ENCODE results near the gene IZUMO4. TPM values are rescaled to one million over a fixed set of nuclear protein-coding genes. Genes with fewer than 3 reads are reported as not detected.

The IZUMO4 gene
- total RNA-seq, 1 donor from 2014 or later, result not detected

DNA sequence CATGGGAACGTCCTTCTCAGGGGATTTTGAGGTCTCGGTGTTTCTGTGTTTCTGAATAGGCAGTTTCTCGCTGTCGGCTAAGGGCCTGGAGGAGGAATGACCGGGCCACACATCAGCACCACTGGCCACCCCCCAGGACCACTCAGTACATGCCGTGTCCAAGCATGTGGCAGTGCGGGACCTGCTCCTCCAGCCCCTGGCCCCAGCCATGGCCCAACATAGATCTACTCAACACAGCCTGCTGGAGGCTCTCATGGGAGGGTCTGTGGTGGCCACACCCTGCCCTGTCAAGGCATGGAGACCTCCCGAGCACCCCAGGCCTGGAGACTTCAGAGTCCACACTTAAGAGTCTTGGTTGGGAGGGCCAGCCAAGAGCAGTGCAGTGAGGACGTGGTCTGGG lies 17.5 kb downstream of the IZUMO4 start:
- Histone ChIP-seq H3K36me3 (no peaks in the 10 kb centered on the region), H3K4me3 (no peak overlapping the region), H2AFZ (replicated peaks) (no peak overlapping the region), H3K4me1 (no peaks in the 10 kb centered on the region), H3K79me2 (ENCODE audit: low read depth) (no peaks in the 10 kb centered on the region), H3K9me3 (ENCODE audit: low read depth) (no peaks in the 10 kb centered on the region), H3K27me3 (no peaks in the 10 kb centered on the region), H3K9ac (no peak overlapping the region), H3F3A (ENCODE audit: low read depth) (no peaks in the 10 kb centered on the region), H4K20me1 (ENCODE audit: low read depth) (peaks cover 4% of the 10 kb centered on the region), H3K4me2 (no peak overlapping the region), H3K27ac (no peak overlapping the region)
- TF ChIP-seq EZH2phosphoT487 (IDR thresholded peaks at IDR 0.05), result no peak
- TF ChIP-seq, protein P1, sequence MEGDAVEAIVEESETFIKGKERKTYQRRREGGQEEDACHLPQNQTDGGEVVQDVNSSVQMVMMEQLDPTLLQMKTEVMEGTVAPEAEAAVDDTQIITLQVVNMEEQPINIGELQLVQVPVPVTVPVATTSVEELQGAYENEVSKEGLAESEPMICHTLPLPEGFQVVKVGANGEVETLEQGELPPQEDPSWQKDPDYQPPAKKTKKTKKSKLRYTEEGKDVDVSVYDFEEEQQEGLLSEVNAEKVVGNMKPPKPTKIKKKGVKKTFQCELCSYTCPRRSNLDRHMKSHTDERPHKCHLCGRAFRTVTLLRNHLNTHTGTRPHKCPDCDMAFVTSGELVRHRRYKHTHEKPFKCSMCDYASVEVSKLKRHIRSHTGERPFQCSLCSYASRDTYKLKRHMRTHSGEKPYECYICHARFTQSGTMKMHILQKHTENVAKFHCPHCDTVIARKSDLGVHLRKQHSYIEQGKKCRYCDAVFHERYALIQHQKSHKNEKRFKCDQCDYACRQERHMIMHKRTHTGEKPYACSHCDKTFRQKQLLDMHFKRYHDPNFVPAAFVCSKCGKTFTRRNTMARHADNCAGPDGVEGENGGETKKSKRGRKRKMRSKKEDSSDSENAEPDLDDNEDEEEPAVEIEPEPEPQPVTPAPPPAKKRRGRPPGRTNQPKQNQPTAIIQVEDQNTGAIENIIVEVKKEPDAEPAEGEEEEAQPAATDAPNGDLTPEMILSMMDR (IDR thresholded peaks at IDR 0.05), result no peak
- TF ChIP-seq EZH2 (IDR thresholded peaks at IDR 0.05), result no peak
- Mint-ChIP-seq H3K4me3 (no peak overlapping the region), H3K27me3 (ENCODE audit: insufficient read depth, low read depth) (peaks cover 3% of the 10 kb centered on the region), H3K4me1 (no peaks in the 10 kb centered on the region), H3K27ac (no peak overlapping the region), H3K36me3 (peaks cover 18% of the 10 kb centered on the region), H3K9me3 (no peaks in the 10 kb centered on the region)
- no peak for DNase-seq (ENCODE audit: low spot score)

DNA sequence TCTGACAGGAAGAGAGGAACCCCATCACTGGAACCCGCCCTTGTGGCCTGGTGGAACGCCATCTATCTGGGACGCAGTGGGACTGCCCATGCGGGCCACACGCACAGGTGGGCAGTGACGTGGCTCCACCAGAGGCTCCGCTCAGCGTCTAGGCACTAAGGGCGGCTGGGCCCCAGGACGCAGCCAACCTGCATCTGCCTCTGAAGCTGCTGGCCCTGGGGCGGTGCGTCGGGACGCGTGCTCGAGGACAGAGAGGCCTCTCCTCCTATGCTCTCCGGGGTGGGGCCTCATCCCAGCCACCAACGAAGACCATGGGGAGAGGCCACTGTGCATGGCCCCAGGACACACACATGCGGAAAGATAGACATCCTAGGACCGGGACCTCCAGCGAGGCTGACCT lies 18.1 kb downstream of the IZUMO4 start:
- no peaks in the 10 kb centered on the region for H3K9me3 Mint-ChIP-seq

DNA sequence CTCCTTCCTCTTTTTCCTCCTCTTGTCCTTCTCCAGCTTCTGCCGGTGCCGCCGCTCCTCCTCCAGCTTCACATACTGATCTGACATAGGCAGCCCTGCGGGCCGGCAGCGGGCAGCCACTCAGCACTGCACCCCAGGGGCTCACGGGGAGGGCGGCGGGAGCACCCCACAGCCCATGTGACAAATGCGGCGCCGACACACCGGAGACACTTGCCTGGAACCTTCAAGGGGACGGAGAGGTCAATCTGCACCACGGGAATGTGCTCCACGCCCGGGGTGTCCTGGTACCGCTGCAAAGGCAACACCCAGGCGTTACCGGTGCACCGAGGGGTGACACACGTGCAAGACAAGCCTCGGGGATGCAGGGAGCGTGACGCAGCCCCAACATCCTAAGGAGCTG lies 18.6 kb downstream of the IZUMO4 start:
- Histone ChIP-seq H3K36me3 (no peaks in the 10 kb centered on the region), H4K20me1 (ENCODE audit: low read depth) (peaks cover 10% of the 10 kb centered on the region), H2AFZ (replicated peaks) (no peak overlapping the region), H3K79me2 (ENCODE audit: low read depth) (no peaks in the 10 kb centered on the region), H3F3A (ENCODE audit: low read depth) (no peaks in the 10 kb centered on the region), H3K4me1 (no peaks in the 10 kb centered on the region), H3K27me3 (no peaks in the 10 kb centered on the region), H3K4me2 (no peak overlapping the region), H3K9me3 (ENCODE audit: low read depth) (no peaks in the 10 kb centered on the region), H3K4me3 (no peak overlapping the region), H3K27ac (no peak overlapping the region), H3K9ac (no peak overlapping the region)
- H3K36me3 Mint-ChIP-seq, result peaks cover 19% of the 10 kb centered on the region
- TF ChIP-seq, protein P1 (IDR thresholded peaks at IDR 0.05), result no peak
- TF ChIP-seq EZH2 (IDR thresholded peaks at IDR 0.05) (no peak), EZH2phosphoT487 (IDR thresholded peaks at IDR 0.05) (no peak)
- no peak overlapping the region for H3K27ac Mint-ChIP-seq
- DNase-seq (ENCODE audit: low spot score), result no peak
- peak overlapping the region; percentile 24 for H3K4me3 Mint-ChIP-seq
- no peaks in the 10 kb centered on the region for H3K4me1 Mint-ChIP-seq
- peaks cover 5% of the 10 kb centered on the region for H3K27me3 Mint-ChIP-seq (ENCODE audit: insufficient read depth, low read depth)
- no peaks in the 10 kb centered on the region for H3K9me3 Mint-ChIP-seq

More for the DNA sequence above, 18.1 kb downstream of the IZUMO4 start:
- H3K36me3 ChIP-seq, result no peaks in the 10 kb centered on the region
- no peaks in the 10 kb centered on the region for H3K79me2 ChIP-seq (ENCODE audit: low read depth)
- no peak overlapping the region for H3K27ac ChIP-seq
- no peak overlapping the region for H3K4me2 ChIP-seq
- Mint-ChIP-seq H3K4me3 (no peak overlapping the region), H3K4me1 (no peaks in the 10 kb centered on the region), H3K27me3 (ENCODE audit: insufficient read depth, low read depth) (peaks cover 5% of the 10 kb centered on the region), H3K27ac (no peak overlapping the region), H3K36me3 (peaks cover 19% of the 10 kb centered on the region)
- H4K20me1 ChIP-seq (ENCODE audit: low read depth), result peaks cover 6% of the 10 kb centered on the region
- H3K9me3 ChIP-seq (ENCODE audit: low read depth), result no peaks in the 10 kb centered on the region
- H3K9ac ChIP-seq, result no peak overlapping the region
- no peaks in the 10 kb centered on the region for H3F3A ChIP-seq (ENCODE audit: low read depth)
- H3K4me1 ChIP-seq, result no peaks in the 10 kb centered on the region
- H3K27me3 ChIP-seq, result no peaks in the 10 kb centered on the region
- DNase-seq (ENCODE audit: low spot score), result no peak
- H2AFZ ChIP-seq (replicated peaks), result no peak overlapping the region
- no peak overlapping the region for H3K4me3 ChIP-seq
- TF ChIP-seq EZH2phosphoT487 (IDR thresholded peaks at IDR 0.05) (no peak), EZH2 (IDR thresholded peaks at IDR 0.05) (no peak)

DNA sequence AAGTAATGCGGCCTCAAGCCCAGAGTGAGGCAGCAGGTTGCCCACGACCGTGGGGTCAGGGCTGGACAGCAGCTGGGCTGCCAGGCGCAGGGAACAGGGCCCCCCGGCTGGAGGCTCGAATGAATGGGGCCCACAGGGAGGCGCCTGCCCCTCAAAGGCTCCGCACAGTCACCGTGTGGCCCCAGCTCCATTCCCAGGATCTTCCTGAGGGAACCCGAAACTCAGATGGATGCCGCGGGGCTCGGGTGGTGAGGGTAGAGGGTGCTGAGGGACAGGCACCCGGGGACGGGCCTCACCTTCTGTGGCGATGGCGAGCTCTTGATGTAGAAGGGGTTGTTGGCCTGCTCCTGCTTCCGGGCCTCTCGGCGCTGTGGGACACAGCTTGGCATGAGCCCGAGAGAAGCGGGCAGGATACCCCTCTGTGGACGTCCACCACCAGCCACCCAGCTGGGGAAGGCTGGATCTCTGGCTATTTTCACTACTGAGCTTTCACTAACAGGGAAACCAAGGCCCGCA lies 19.3 kb downstream of the IZUMO4 start:
- peaks cover 19% of the 10 kb centered on the region for H3K36me3 Mint-ChIP-seq
- H3K4me2 ChIP-seq, result no peak overlapping the region
- H3K9me3 ChIP-seq (ENCODE audit: low read depth), result no peaks in the 10 kb centered on the region

More for the DNA sequence above, 19.3 kb downstream of the IZUMO4 start:
- no peak for DNase-seq (ENCODE audit: low spot score)
- Mint-ChIP-seq H3K27me3 (ENCODE audit: insufficient read depth, low read depth) (peaks cover 5% of the 10 kb centered on the region), H3K4me3 (no peak overlapping the region), H3K27ac (no peak overlapping the region), H3K9me3 (no peaks in the 10 kb centered on the region), H3K4me1 (no peaks in the 10 kb centered on the region)
- H3K79me2 ChIP-seq (ENCODE audit: low read depth), result no peaks in the 10 kb centered on the region
- no peaks in the 10 kb centered on the region for H3K36me3 ChIP-seq
- H3K27me3 ChIP-seq, result no peaks in the 10 kb centered on the region
- H4K20me1 ChIP-seq (ENCODE audit: low read depth), result peaks cover 10% of the 10 kb centered on the region
- no peak overlapping the region for H3K4me3 ChIP-seq
- no peaks in the 10 kb centered on the region for H3K4me1 ChIP-seq
- no peak for TF ChIP-seq EZH2phosphoT487 (IDR thresholded peaks at IDR 0.05)
- no peak for TF ChIP-seq EZH2 (IDR thresholded peaks at IDR 0.05)
- TF ChIP-seq, protein P1 (IDR thresholded peaks at IDR 0.05), result no peak
- H2AFZ ChIP-seq (replicated peaks), result no peak overlapping the region
- H3K9ac ChIP-seq, result no peak overlapping the region
- H3K27ac ChIP-seq, result no peak overlapping the region
- H3F3A ChIP-seq (ENCODE audit: low read depth), result no peaks in the 10 kb centered on the region

Data from neural progenitor cell (in vitro differentiated cells).